Measurements from ENCODE around the gene NTN1.

DNA sequence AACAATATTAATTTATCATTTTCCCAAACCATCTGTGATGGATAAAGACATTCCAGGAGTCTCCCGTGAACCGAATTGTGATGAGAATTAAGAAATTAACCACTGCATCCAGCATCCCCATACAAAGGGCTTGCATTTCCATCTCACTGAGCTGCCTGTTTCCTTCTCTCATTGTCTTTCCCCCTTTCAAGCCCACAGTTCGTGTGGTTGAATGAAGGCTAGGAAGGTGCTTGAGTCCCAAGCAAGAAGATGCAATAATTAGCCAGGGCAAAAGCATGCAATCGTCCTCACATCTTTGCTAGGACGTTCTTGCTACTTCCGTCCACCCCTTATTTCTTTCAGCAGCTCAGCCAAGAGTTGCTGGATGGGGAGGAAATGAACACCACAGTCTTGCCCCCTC lies 146.1 kb downstream of the NTN1 start:
- TF ChIP-seq POLR2AphosphoS5 (IDR thresholded peaks at IDR 0.05; ENCODE audit: borderline replicate concordance, low read depth, low read length) (no peak), EZH2 (IDR thresholded peaks at IDR 0.05) (no peak), FOXP2 (optimal IDR thresholded peaks at IDR 0.05; ENCODE audit: control extremely low read depth, extremely low read length, insufficient read depth) (no peak)
